ENCODE results near the gene E2F8.
A peak's percentile ranks its signal among the peaks of the same experiment; 100 is the strongest.

E2F8 gene

GRCh38 chr11:19196432-19196831 is 44.3 kb downstream of the E2F8 start:
- CTCF ChIA-PET: interaction anchor here (0.9 kb wide), 2 partner anchors 64 to 184 kb away, joined by 3 read pairs; no protein-coding TSS in a partner anchor
- no peaks in the 10 kb centered on the region for H3K9me3 ChIP-seq (ENCODE audit: control insufficient read depth, insufficient read depth, low read depth, low read length)

GRCh38 chr11:19194620-19195308 is 46.0 kb downstream of the E2F8 start:
- CTCF ChIA-PET: no interaction called here
- no peak for TF ChIP-seq TCF7L2 (IDR thresholded peaks at IDR 0.05; ENCODE audit: borderline replicate concordance, low read depth, low read length)
- peak; percentile 66 for TF ChIP-seq ZFP3 (tag by site-specific recombination; IDR thresholded peaks at IDR 0.05; ENCODE audit: low read depth)
- Histone ChIP-seq H3K27ac (ENCODE audit: extremely low read depth, low read depth, low read length) (no peak overlapping the region), H3K9me3 (ENCODE audit: control insufficient read depth, insufficient read depth, low read depth, low read length) (no peaks in the 10 kb centered on the region), H3K4me1 (ENCODE audit: control insufficient read depth, insufficient read depth, low read length) (no peaks in the 10 kb centered on the region), H3K4me3 (ENCODE audit: low read depth, low read length) (no peak overlapping the region), H3K36me3 (ENCODE audit: control insufficient read depth in 2 of 2, insufficient read depth in 1 of 2, low read length in 2 of 2) (no peaks in the 10 kb centered on the region)
- POLR2A ChIA-PET: no interaction called here

More at GRCh38 chr11:19196432-19196831, 44.3 kb downstream of the E2F8 start:
- POLR2A ChIA-PET: no interaction called here
- Histone ChIP-seq H3K4me1 (ENCODE audit: control insufficient read depth, insufficient read depth, low read length) (no peaks in the 10 kb centered on the region), H3K27ac (ENCODE audit: extremely low read depth, low read depth, low read length) (no peak overlapping the region), H3K36me3 (ENCODE audit: control insufficient read depth in 2 of 2, insufficient read depth in 1 of 2, low read length in 2 of 2) (no peaks in the 10 kb centered on the region), H3K4me3 (ENCODE audit: low read depth, low read length) (no peak overlapping the region)
- TF ChIP-seq ATF2 (tag by site-specific recombination; IDR thresholded peaks at IDR 0.05; ENCODE audit: low read depth): no peak
- TF ChIP-seq ZNF202 (tag by site-specific recombination; IDR thresholded peaks at IDR 0.05; ENCODE audit: borderline replicate concordance): no peak
- TF ChIP-seq PRDM10 (tag by site-specific recombination; IDR thresholded peaks at IDR 0.05): peak; percentile 30; the same call in 1 of the 2 replicates
- no peak for TF ChIP-seq ZNF214 (tag by site-specific recombination; IDR thresholded peaks at IDR 0.05; ENCODE audit: borderline replicate concordance)
- TF ChIP-seq ZBTB11 (tag by site-specific recombination; conservative IDR thresholded peaks at IDR 0.05; ENCODE audit: low read depth): no peak

- H3K4me1 ChIP-seq (ENCODE audit: control insufficient read depth, insufficient read depth, low read length): no peaks in the 10 kb centered on the region
- ChIA-PET CTCF (no interaction called here), POLR2A (no interaction called here)
- no peak overlapping the region for H3K27ac ChIP-seq (ENCODE audit: extremely low read depth, low read depth, low read length)
- TF ChIP-seq ZNF341 (tag by site-specific recombination; IDR thresholded peaks at IDR 0.05; ENCODE audit: low read depth) (no peak), SCRT1 (tag by site-specific recombination; IDR thresholded peaks at IDR 0.05; ENCODE audit: borderline replicate concordance) (no peak), ZNF473 (tag by site-specific recombination; IDR thresholded peaks at IDR 0.05) (no peak), ZNF394 (tag by site-specific recombination; IDR thresholded peaks at IDR 0.05; ENCODE audit: borderline replicate concordance) (no peak), ZSCAN16 (tag by site-specific recombination; IDR thresholded peaks at IDR 0.05) (no peak), ZNF791 (tag by site-specific recombination; IDR thresholded peaks at IDR 0.05) (no peak), ZNF626 (tag by site-specific recombination; IDR thresholded peaks at IDR 0.05) (no peak), ZNF792 (tag by site-specific recombination; IDR thresholded peaks at IDR 0.05) (no peak), ZNF423 (tag by site-specific recombination; IDR thresholded peaks at IDR 0.05) (no peak), ZNF133 (tag by site-specific recombination; IDR thresholded peaks at IDR 0.05) (no peak)
- H3K4me3 ChIP-seq (ENCODE audit: low read depth, low read length): no peak overlapping the region
- H3K9me3 ChIP-seq (ENCODE audit: control insufficient read depth, insufficient read depth, low read depth, low read length): no peaks in the 10 kb centered on the region
- no peaks in the 10 kb centered on the region for H3K36me3 ChIP-seq (ENCODE audit: control insufficient read depth in 2 of 2, insufficient read depth in 1 of 2, low read length in 2 of 2)
Observed at GRCh38 chr11:19193916-19194315, 46.8 kb downstream of the E2F8 start.
